Endothelial cell of umbilical vein (primary cell): ENCODE results near the gene ZCCHC4. TPM values are rescaled to one million over a fixed set of nuclear protein-coding genes. Genes with fewer than 3 reads are reported as not detected.

Source experiments
- BruUV-seq: library from RNA; stranded (reverse); fragments of 400-500 nt; replicated peaks from 2 replicates; lab custom pipeline; 2021; lab: Mats Ljungman, UMichigan
- CTCF ChIA-PET: fragments of 300-600, 350-600 bp; sonication (Branson Sonifier 250); formaldehyde crosslinking; loops from one replicate; lab custom pipeline; 2021; ENCODE audit warnings: antibody characterized with exemption, inconsistent platforms; lab: Charles Lee
- POLR2A ChIA-PET: fragments of 300-600, 350-600 bp; sonication (Branson Sonifier 250); formaldehyde crosslinking; loops from one replicate; lab custom pipeline; 2021; ENCODE audit warnings: antibody characterized with exemption, inconsistent platforms; lab: Charles Lee
- DNase-seq: peaks from one replicate; pipeline ENCODE4 v3.0.0-alpha.2; 2011; ENCODE audit warnings: low read depth, low spot score
- FAIRE-seq: peaks from 2 replicates; lab custom pipeline; 2011; peaks lifted over from hg19 to GRCh38; lab: Jason Lieb, UNC
- H2AFZ ChIP-seq: 2 replicates; pipeline ENCODE4 v1.6.0; 2012; ENCODE audit warnings: low read depth, low read length, control low read depth, inconsistent platforms
- H3K27ac ChIP-seq: 2 replicates; pipeline ENCODE4 v1.5.1; 2011; ENCODE audit warnings: low read depth, mild to moderate bottlenecking, control low read depth, low read length, moderate library complexity; ENCODE audit not compliant: insufficient read depth
- H3K27me3 ChIP-seq, 2 experiments: 2 replicates each; pipeline versions ENCODE4 v1.6.0 to v1.6.1; 2011; ENCODE audit warnings: low read length in 2 of 2, mixed read lengths in 1 of 2; ENCODE audit not compliant: control insufficient read depth in 2 of 2, insufficient read depth in 2 of 2
- H3K36me3 ChIP-seq, 2 experiments: 2 replicates in 1 of 2; 3 replicates in 1 of 2; pipeline ENCODE4 v1.5.1; 2011; ENCODE audit warnings: low read length in 2 of 2, mild to moderate bottlenecking in 1 of 2, moderate library complexity in 1 of 2; ENCODE audit not compliant: control insufficient read depth in 2 of 2, insufficient read depth in 2 of 2; ENCODE audit errors: extremely low read depth in 1 of 2
- H3K4me1 ChIP-seq: 3 replicates; pipeline ENCODE4 v1.5.1; 2011; ENCODE audit warnings: mild to moderate bottlenecking, low read length; ENCODE audit not compliant: control insufficient read depth, insufficient read depth; ENCODE audit errors: extremely low read depth
- H3K4me2 ChIP-seq: 2 replicates; pipeline ENCODE4 v1.6.1; 2011; ENCODE audit warnings: low read length, control low read depth, mixed read lengths; ENCODE audit not compliant: insufficient read depth
- H3K4me3 ChIP-seq, 3 experiments: fragments of 200-600 bp in 1 of 3; sonication (generic), shearing (Covaris generic) in 1 of 3; replicated peaks in 1 of 3; 2 replicates each; pipeline ENCODE4 v1.5.1; 2011 to 2016; ENCODE audit warnings: control low read depth in 3 of 3, low read length in 3 of 3, mild to moderate bottlenecking in 2 of 3, inconsistent platforms in 1 of 3, low read depth in 1 of 3, moderate library complexity in 1 of 3; ENCODE audit not compliant: insufficient read depth in 1 of 3
- H3K79me2 ChIP-seq: 2 replicates; pipeline ENCODE4 v1.6.0; 2012; ENCODE audit warnings: low read length, inconsistent platforms; ENCODE audit not compliant: control insufficient read depth, insufficient read depth
- H3K9ac ChIP-seq: replicated peaks from 2 replicates; pipeline ENCODE3; 2011; ENCODE audit warnings: low read length, control low read depth; ENCODE audit not compliant: insufficient read depth; ENCODE audit errors: extremely low read depth
- H3K9me1 ChIP-seq: replicated peaks from 3 replicates; pipeline ENCODE4 v1.6.0; 2011; ENCODE audit warnings: mild to moderate bottlenecking, low read length; ENCODE audit not compliant: control insufficient read depth, insufficient read depth; ENCODE audit errors: extremely low read depth
- H3K9me3 ChIP-seq: replicated peaks from 2 replicates; pipeline ENCODE4 v1.5.1; 2012; ENCODE audit warnings: low read length, inconsistent platforms; ENCODE audit not compliant: control insufficient read depth, insufficient read depth
- H4K20me1 ChIP-seq: replicated peaks from 2 replicates; pipeline ENCODE3; 2011; ENCODE audit warnings: mild to moderate bottlenecking, low read length; ENCODE audit not compliant: control insufficient read depth, insufficient read depth; ENCODE audit errors: extremely low read depth
- CTCF ChIP-seq, 2 donors: IDR thresholded peaks; 1 replicate in 1 of 2; 2 replicates in 1 of 2; pipeline ENCODE4 v1.5.1; 2011; ENCODE audit warnings: low read length in 2 of 2, mild to moderate bottlenecking in 2 of 2, moderate library complexity in 2 of 2, control low read depth in 1 of 2, inconsistent platforms in 1 of 2, low read depth in 1 of 2; ENCODE audit not compliant: insufficient read depth in 1 of 2; ENCODE audit errors: extremely low read depth in 1 of 2
- EZH2 ChIP-seq: IDR thresholded peaks from 2 replicates; pipeline ENCODE4 v1.6.1; 2012; ENCODE audit warnings: borderline replicate concordance, low read depth, mild to moderate bottlenecking, moderate library complexity, low read length, inconsistent platforms; ENCODE audit not compliant: severe bottlenecking
- FOS ChIP-seq: IDR thresholded peaks from 2 replicates; pipeline ENCODE4 v1.6.1; 2011; ENCODE audit warnings: mild to moderate bottlenecking, low read length, moderate library complexity, borderline replicate concordance; ENCODE audit not compliant: insufficient read depth
- GATA2 ChIP-seq: IDR thresholded peaks from 2 replicates; pipeline ENCODE4 v1.7.0; 2011; ENCODE audit warnings: low read depth, mild to moderate bottlenecking, moderate library complexity, mixed read lengths, low read length; ENCODE audit not compliant: insufficient read length, insufficient read depth
- JUN ChIP-seq: IDR thresholded peaks from 2 replicates; pipeline ENCODE4 v1.6.1; 2011; ENCODE audit warnings: borderline replicate concordance, low read depth; ENCODE audit not compliant: insufficient read length, insufficient read depth
- MYC ChIP-seq: IDR thresholded peaks from one replicate; pipeline ENCODE4 v1.6.1; 2011; ENCODE audit warnings: mild to moderate bottlenecking, low read depth, low read length
- POLR2A ChIP-seq: IDR thresholded peaks from 2 replicates; pipeline ENCODE4 v1.6.1; 2012; ENCODE audit warnings: low read depth, mild to moderate bottlenecking, control low read depth, low read length
- POLR2AphosphoS5 ChIP-seq: IDR thresholded peaks from 2 replicates; pipeline ENCODE4 v1.6.1; 2012; ENCODE audit warnings: low read depth, mild to moderate bottlenecking, control low read depth, low read length, moderate library complexity; ENCODE audit not compliant: insufficient read depth
- dilution Hi-C: fragments of 300-500 bp; cut with MboI; formaldehyde crosslinking; loops from one replicate; pipeline ENCODE4 v1.15.0; 2019; ENCODE audit warnings: low sequenced_read_pairs; ENCODE audit not compliant: extremely low pct_ligation_motif_present
- intact Hi-C: fragments of 100-400 bp; cut with micrococcal nuclease; formaldehyde crosslinking; loops from one replicate; pipeline ENCODE4 v1.10.0; 2022
- polyA plus RNA-seq, 4 experiments: library from polyadenylated mRNA; depleted of rRNA in 3 of 4; stranded (reverse) in 3 of 4; unstranded in 1 of 4; fragments of >200 nt; gene quantifications; 2 replicates each; pipeline versions ENCODE4 v1.2.1 to v1.2.3, GENCODE V29; 2011 to 2012; ENCODE audit warnings: missing spikeins in 1 of 4
- total RNA-seq: library from RNA; stranded (reverse); gene quantifications from 2 replicates; pipeline ENCODE4 v1.2.3, GENCODE V29; 2021
- TF ChIP-seq, protein P1 (sequence below): IDR thresholded peaks from 2 replicates; pipeline ENCODE4 v1.6.1; 2011; ENCODE audit not compliant: insufficient read depth, insufficient read length

The ZCCHC4 gene
- total and polyA plus RNA-seq, 2 donors (not counting 3 experiments of a cell fraction or from before 2014, with no cell fraction given), result 6.6 to 10.9 TPM

DNA sequence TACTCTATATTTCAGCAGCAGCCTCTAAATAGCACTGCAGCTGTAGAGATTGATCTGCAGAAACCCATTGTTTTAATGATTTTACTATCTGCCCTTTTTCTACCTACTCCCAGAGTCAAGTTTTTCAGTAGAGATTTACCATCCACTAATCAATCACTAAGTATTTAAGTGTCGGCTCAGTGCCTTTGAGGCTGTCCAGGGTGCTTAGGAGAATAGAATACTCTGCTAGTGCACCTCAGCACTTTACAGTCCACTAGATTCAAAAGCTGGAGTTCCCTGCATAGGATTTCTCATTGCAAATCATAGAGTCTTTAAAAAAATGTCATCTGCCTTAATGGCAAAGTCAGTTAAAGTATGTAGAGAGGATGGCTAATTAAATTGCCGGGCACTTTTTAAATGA, 34.9 kb downstream of the ZCCHC4 start:
- no peak for FAIRE-seq
- Histone ChIP-seq H3K27me3 (no peaks in the 10 kb centered on the region), H3K79me2 (no peaks in the 10 kb centered on the region), H2AFZ (no peak overlapping the region), H3K9me3 (no peaks in the 10 kb centered on the region), H4K20me1 (no peaks in the 10 kb centered on the region), H3K9ac (no peak overlapping the region), H3K4me3 (no peak overlapping the region), H3K9me1 (no peaks in the 10 kb centered on the region), H3K27ac (no peak overlapping the region), H3K36me3 (no peaks in the 10 kb centered on the region), H3K4me1 (peaks cover 6% of the 10 kb centered on the region), H3K4me2 (no peak overlapping the region)
- POLR2A ChIA-PET, result no interaction called here
- CTCF ChIA-PET, result interaction anchor here (0.9 to 1.2 kb wide), 2 partner anchors 19 to 35 kb away, joined by 3 read pairs; partner anchors contain the start of gene ZCCHC4
- dilution Hi-C loops, result no loop called here
- no peak for TF ChIP-seq GATA2
- TF ChIP-seq, protein P1, sequence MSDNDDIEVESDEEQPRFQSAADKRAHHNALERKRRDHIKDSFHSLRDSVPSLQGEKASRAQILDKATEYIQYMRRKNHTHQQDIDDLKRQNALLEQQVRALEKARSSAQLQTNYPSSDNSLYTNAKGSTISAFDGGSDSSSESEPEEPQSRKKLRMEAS, result no peak
- TF ChIP-seq POLR2A, result no peak
- TF ChIP-seq MYC, result no peak
- DNase-seq, result no peak
- intact Hi-C loops, result no loop called here
- no TSS peak for BruUV-seq

DNA sequence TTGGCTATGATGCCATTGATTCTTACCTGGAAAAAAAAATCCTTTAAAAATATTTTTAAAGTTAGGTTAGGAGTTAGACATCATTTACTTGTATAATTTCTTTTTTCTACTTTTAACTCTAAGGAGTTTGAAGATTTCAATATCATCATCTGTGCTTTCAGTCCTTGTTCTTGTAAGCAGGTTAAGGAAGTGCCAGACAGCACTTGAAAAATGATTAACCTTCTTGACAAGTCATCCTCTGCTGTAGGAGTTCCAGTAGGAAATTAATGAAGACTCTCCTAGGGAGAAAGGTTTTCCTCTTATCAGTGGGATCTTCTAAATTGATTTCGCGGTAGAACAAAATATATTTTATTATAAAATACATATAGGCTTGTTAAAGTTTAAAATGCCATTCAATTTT, 35.4 kb downstream of the ZCCHC4 start:
- DNase-seq (no peak), FAIRE-seq (no peak)
- no peaks in the 10 kb centered on the region for H3K27me3 ChIP-seq
- ChIA-PET POLR2A (no interaction called here), CTCF (interaction anchor here (1.2 kb wide), 1 partner anchor 19 kb away, joined by 3 read pairs; no protein-coding TSS in a partner anchor)
- no TSS peak for BruUV-seq
- H3K9me3 ChIP-seq, result no peaks in the 10 kb centered on the region
- dilution Hi-C loops, result no loop called here
- H3K4me2 ChIP-seq, result no peak overlapping the region
- TF ChIP-seq, protein P1, result no peak
- TF ChIP-seq EZH2, result no peak
- no peak for TF ChIP-seq GATA2
- no peak for TF ChIP-seq MYC
- TF ChIP-seq POLR2AphosphoS5, result no peak
- no peak for TF ChIP-seq FOS
- TF ChIP-seq CTCF (IDR thresholded peaks at IDR 0.05; ENCODE audit: extremely low read depth in 1 of 2, insufficient read depth in 1 of 2, low read depth in 1 of 2, low read length in 2 of 2), result no peak
- no peak for TF ChIP-seq JUN
- TF ChIP-seq POLR2A, result no peak
- no peaks in the 10 kb centered on the region for H3K36me3 ChIP-seq
- intact Hi-C loops, result no loop called here
- no peaks in the 10 kb centered on the region for H3K79me2 ChIP-seq
- H3K4me1 ChIP-seq, result peaks cover 6% of the 10 kb centered on the region
- no peak overlapping the region for H3K9ac ChIP-seq
- H2AFZ ChIP-seq, result no peak overlapping the region
- H3K27ac ChIP-seq, result no peak overlapping the region
- H3K9me1 ChIP-seq, result no peaks in the 10 kb centered on the region
- no peaks in the 10 kb centered on the region for H4K20me1 ChIP-seq
- no peak overlapping the region for H3K4me3 ChIP-seq
